ENCODE results near the gene RCOR1.

RCOR1 gene

DNA sequence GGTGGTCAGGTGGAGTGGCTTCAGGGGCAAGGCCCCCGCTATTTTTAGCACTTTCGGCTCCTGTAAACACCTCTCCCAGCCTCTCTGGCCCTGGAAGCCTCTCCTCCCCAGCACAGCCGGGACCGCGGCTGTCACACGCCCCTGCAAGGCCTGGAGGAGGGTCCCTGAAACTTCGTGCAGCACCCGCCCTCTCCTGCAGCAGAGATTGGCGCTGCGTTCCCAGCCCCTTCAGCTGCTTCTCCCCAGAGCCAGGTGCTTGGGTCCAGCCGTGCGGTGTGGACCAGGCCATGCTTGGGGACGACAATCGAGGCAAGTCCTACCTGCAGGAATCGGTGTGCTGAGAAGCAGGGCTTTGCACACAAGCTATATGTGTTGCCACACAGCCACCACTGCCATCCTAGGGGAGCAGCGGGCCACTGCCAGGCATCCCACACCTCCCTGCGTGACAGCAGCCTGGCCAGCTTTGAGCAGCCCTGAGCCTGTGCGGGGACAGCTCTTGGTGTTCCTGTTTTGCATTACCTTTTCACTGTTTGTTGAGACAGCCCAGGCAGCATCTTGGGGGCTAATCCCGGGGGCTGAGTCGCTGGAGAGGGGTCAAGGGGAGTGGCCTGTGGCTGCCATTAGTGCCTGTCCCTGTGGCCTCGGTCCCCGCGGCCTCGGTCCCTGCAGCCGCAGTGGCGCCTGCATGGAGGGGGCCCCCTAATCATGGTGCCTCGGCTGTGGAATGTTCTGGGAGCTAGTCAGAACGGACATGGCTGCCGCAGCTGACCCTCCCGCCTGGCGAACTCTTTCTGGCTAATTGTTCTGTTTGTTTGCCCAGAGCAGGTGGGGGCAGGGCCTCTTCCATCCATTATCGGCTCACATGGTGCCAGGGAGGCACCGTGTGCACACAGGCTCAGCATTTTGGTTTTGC is 157.2 kb downstream of the RCOR1 start:
- ChIA-PET CTCF (interaction anchor here (0.6 kb wide), 1 partner anchor 160 kb away, joined by 4 read pairs; no protein-coding TSS in a partner anchor), POLR2A (no interaction called here)
- DNase-seq (ENCODE audit: extremely low spot score), result no peak
- TF ChIP-seq ELF4 (IDR thresholded peaks at IDR 0.05) (no peak), ZNF384 (IDR thresholded peaks at IDR 0.05) (no peak), SP1 (IDR thresholded peaks at IDR 0.05) (no peak), FOXK2 (IDR thresholded peaks at IDR 0.05) (no peak), NFRKB (IDR thresholded peaks at IDR 0.05) (no peak), HDGF (IDR thresholded peaks at IDR 0.05; ENCODE audit: borderline replicate concordance) (no peak), FOXM1 (IDR thresholded peaks at IDR 0.05; ENCODE audit: borderline replicate concordance) (no peak), LEF1 (IDR thresholded peaks at IDR 0.05; ENCODE audit: borderline replicate concordance) (no peak), TARDBP (IDR thresholded peaks at IDR 0.05) (no peak), FOXA1 (IDR thresholded peaks at IDR 0.05) (no peak), BHLHE40 (IDR thresholded peaks at IDR 0.05; ENCODE audit: borderline replicate concordance) (no peak), SUZ12 (IDR thresholded peaks at IDR 0.05) (no peak), CTBP1 (IDR thresholded peaks at IDR 0.05; ENCODE audit: borderline replicate concordance) (no peak), L3MBTL2 (conservative IDR thresholded peaks at IDR 0.05) (no peak), ARNT (IDR thresholded peaks at IDR 0.05) (no peak)
- TF ChIP-seq, protein P1, sequence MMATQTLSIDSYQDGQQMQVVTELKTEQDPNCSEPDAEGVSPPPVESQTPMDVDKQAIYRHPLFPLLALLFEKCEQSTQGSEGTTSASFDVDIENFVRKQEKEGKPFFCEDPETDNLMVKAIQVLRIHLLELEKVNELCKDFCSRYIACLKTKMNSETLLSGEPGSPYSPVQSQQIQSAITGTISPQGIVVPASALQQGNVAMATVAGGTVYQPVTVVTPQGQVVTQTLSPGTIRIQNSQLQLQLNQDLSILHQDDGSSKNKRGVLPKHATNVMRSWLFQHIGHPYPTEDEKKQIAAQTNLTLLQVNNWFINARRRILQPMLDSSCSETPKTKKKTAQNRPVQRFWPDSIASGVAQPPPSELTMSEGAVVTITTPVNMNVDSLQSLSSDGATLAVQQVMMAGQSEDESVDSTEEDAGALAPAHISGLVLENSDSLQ (IDR thresholded peaks at IDR 0.05), result no peak

DNA sequence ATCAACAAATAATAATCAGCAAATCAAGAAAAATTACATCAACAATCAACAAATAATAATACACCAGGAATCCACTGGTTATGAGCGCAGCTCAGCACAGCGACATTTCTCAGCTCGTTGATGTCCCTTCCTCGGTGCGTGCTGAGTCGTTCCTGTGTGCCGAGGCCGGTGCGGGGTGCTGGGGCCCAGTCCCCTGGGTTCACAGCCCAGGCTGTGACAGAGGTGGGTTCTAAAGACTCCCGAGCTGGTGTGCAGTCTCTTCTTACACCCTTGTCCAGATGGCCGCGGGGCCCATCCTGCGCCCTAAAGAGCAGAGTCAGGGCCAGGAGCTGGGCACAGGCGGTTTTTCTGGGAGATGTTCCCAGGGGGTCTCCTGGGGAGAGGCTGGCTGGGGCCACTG is 157.9 kb downstream of the RCOR1 start:
- TF ChIP-seq FOXK2 (IDR thresholded peaks at IDR 0.05), result no peak
- no peak for TF ChIP-seq SP1 (IDR thresholded peaks at IDR 0.05)
- no peak for TF ChIP-seq SUZ12 (IDR thresholded peaks at IDR 0.05)
- TF ChIP-seq L3MBTL2 (conservative IDR thresholded peaks at IDR 0.05), result no peak
- no peak for TF ChIP-seq TARDBP (IDR thresholded peaks at IDR 0.05)
- TF ChIP-seq ARNT (IDR thresholded peaks at IDR 0.05), result no peak
- no peak for TF ChIP-seq CTBP1 (IDR thresholded peaks at IDR 0.05; ENCODE audit: borderline replicate concordance)
- TF ChIP-seq FOXA1 (IDR thresholded peaks at IDR 0.05), result no peak
- TF ChIP-seq BHLHE40 (IDR thresholded peaks at IDR 0.05; ENCODE audit: borderline replicate concordance), result no peak
- no peak for TF ChIP-seq ELF4 (IDR thresholded peaks at IDR 0.05)
- DNase-seq (ENCODE audit: extremely low spot score), result no peak
- CTCF ChIA-PET, result no interaction called here
- POLR2A ChIA-PET, result no interaction called here

DNA sequence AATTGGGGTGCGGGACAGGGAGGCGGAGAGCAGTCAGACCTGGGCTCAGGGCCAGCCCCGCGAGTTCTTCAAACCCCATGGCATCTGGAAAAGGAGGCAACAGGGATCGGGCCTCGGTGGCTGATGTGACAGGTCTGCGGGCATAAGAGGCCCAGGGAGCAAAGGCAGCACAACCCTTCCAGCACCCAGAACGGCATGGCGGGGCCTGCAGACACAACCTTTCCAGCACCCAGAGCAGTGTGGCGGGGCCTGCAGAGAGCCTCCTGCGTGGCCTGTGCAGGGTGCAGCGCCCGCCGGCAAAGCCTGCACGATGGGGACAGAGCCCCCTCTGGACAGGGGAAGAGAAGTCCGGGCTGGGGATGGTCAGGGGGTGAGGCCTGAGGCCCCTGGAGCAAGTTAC is 158.6 kb downstream of the RCOR1 start:
- DNase-seq (ENCODE audit: extremely low spot score), result no peak
- CTCF ChIA-PET, result no interaction called here
- TF ChIP-seq FOXA1 (IDR thresholded peaks at IDR 0.05) (no peak), SP1 (IDR thresholded peaks at IDR 0.05) (no peak), CTBP1 (IDR thresholded peaks at IDR 0.05; ENCODE audit: borderline replicate concordance) (no peak), ARNT (IDR thresholded peaks at IDR 0.05) (no peak), NFRKB (IDR thresholded peaks at IDR 0.05) (no peak), BHLHE40 (IDR thresholded peaks at IDR 0.05; ENCODE audit: borderline replicate concordance) (no peak), L3MBTL2 (conservative IDR thresholded peaks at IDR 0.05) (no peak), SUZ12 (IDR thresholded peaks at IDR 0.05) (no peak), ELF4 (IDR thresholded peaks at IDR 0.05) (no peak), HDGF (IDR thresholded peaks at IDR 0.05; ENCODE audit: borderline replicate concordance) (no peak), LEF1 (IDR thresholded peaks at IDR 0.05; ENCODE audit: borderline replicate concordance) (no peak), FOXM1 (IDR thresholded peaks at IDR 0.05; ENCODE audit: borderline replicate concordance) (no peak), ZNF384 (IDR thresholded peaks at IDR 0.05) (no peak), TARDBP (IDR thresholded peaks at IDR 0.05) (no peak)
- TF ChIP-seq, protein P1 (IDR thresholded peaks at IDR 0.05), result no peak
- POLR2A ChIA-PET, result no interaction called here

DNA sequence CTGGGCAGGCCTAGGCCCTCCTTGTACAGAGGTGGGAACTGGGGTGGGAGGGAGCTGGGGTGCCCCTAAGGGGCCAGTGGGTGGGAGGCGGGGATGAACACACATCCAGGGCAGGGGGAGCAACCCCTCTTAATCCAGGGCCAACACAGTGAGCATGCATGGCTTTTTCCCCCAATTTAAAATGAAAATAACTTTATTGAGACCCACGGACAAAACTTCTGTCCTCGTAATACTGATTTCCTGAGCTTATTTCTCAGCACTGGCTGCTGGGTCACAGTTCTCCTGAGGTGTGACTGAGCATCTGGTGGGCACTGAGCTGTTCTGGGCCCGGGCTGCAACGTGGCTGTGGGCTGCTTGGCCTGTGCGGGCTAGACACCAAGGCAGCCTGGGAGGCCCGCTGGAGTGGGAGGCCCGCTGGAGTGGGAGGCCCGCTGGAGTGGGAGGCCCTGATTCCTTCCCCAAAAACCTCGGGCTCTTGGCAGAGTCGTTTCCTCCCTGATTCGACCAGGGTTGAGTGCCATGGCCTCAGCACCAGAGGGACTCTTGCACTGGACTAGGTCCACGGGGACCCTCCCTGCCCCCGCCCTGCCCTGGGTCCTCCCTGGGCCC is 159.9 kb downstream of the RCOR1 start:
- CTCF ChIA-PET, result no interaction called here
- no peak for DNase-seq (ENCODE audit: extremely low spot score)
- TF ChIP-seq TARDBP (IDR thresholded peaks at IDR 0.05) (no peak), ARNT (IDR thresholded peaks at IDR 0.05) (no peak), HDGF (IDR thresholded peaks at IDR 0.05; ENCODE audit: borderline replicate concordance) (no peak), ZNF384 (IDR thresholded peaks at IDR 0.05) (no peak), FOXM1 (IDR thresholded peaks at IDR 0.05; ENCODE audit: borderline replicate concordance) (no peak), L3MBTL2 (conservative IDR thresholded peaks at IDR 0.05) (no peak), SP1 (IDR thresholded peaks at IDR 0.05) (no peak), ELF4 (IDR thresholded peaks at IDR 0.05) (no peak), CTBP1 (IDR thresholded peaks at IDR 0.05; ENCODE audit: borderline replicate concordance) (no peak), LEF1 (IDR thresholded peaks at IDR 0.05; ENCODE audit: borderline replicate concordance) (no peak), FOXA1 (IDR thresholded peaks at IDR 0.05) (no peak), SUZ12 (IDR thresholded peaks at IDR 0.05) (no peak), NFRKB (IDR thresholded peaks at IDR 0.05) (no peak), FOXK2 (IDR thresholded peaks at IDR 0.05) (no peak)
- POLR2A ChIA-PET, result no interaction called here

DNA sequence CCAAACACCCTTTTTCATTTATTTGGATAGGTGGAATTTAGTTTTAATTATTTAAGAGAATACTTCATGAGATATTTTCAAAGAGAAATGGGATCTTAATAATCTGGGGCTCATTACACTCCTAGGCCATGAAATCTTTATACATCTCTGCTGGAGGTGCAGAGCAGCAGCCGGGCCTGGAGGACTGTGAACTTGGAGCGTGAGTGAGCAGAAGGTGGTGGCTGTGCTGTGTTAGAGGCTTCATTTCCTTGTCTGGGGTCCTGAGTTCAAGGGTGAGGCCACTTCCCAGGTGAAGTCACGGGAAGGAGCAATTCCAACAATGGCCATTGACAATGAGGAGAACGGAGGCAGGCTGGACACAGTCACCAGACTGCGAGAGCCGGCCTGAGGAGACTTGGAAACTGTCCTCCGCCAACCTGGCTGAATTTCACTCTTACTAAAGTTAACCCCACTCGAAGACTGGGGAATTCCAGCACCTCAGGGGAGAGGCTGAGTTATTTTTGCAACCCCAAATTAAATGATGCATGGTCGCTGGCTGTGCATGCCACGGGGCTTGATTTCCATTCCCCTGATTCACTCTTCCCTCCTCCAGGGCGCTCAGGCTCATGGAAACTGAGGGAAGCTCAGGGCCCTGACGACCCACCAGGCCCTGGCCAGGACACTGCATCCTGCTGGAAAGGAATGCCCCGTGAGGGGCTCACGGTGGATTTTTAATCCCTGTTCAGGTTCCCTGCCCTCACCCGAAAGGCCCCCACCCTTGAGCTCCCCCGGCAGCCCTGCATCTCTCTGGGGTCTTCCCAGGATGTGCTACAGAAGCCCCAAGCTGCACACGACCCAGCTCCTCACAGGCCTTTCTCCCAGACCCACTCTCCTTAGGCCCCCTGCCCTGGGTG is 162.2 kb downstream of the RCOR1 start:
- DNase-seq (ENCODE audit: extremely low spot score), result no peak
- ChIA-PET POLR2A (no interaction called here), CTCF (no interaction called here)
- TF ChIP-seq NFRKB (IDR thresholded peaks at IDR 0.05) (no peak), FOXA1 (IDR thresholded peaks at IDR 0.05) (no peak), FOXM1 (IDR thresholded peaks at IDR 0.05; ENCODE audit: borderline replicate concordance) (no peak), ZNF384 (IDR thresholded peaks at IDR 0.05) (no peak), ARNT (IDR thresholded peaks at IDR 0.05) (no peak), L3MBTL2 (conservative IDR thresholded peaks at IDR 0.05) (no peak), SP1 (IDR thresholded peaks at IDR 0.05) (no peak), SUZ12 (IDR thresholded peaks at IDR 0.05) (no peak), CTBP1 (IDR thresholded peaks at IDR 0.05; ENCODE audit: borderline replicate concordance) (no peak), LEF1 (IDR thresholded peaks at IDR 0.05; ENCODE audit: borderline replicate concordance) (no peak), ELF4 (IDR thresholded peaks at IDR 0.05) (no peak), FOXK2 (IDR thresholded peaks at IDR 0.05) (no peak), HDGF (IDR thresholded peaks at IDR 0.05; ENCODE audit: borderline replicate concordance) (no peak), TARDBP (IDR thresholded peaks at IDR 0.05) (no peak), BHLHE40 (IDR thresholded peaks at IDR 0.05; ENCODE audit: borderline replicate concordance) (no peak)
- TF ChIP-seq, protein P1 (IDR thresholded peaks at IDR 0.05), result no peak
